AG09319 (cell line): ENCODE results near the gene SULT1A1.
"Not testable (repeated sequence)": the region's sequence is repeated elsewhere in the genome, so short reads cannot be mapped to it uniquely, and the experiment has no call there.

Experiments used
- DNase-seq: peaks from one replicate; pipeline ENCODE4 v3.0.0-alpha.2; 2010; ENCODE audit warnings: low read depth; ENCODE audit errors: extremely low read depth
- CTCF ChIP-seq: IDR thresholded peaks from 2 replicates; pipeline ENCODE4 v1.5.1; 2011; ENCODE audit warnings: low read depth, mild to moderate bottlenecking, inconsistent platforms, low read length, moderate library complexity

Gene SULT1A1

GRCh38 chr16:28597692-28598261, 12.1 kb downstream of the SULT1A1 start:
- no peak for DNase-seq
- no peak for TF ChIP-seq CTCF

- TF ChIP-seq CTCF = no peak
- DNase-seq = no peak
Measured at GRCh38 chr16:28596840-28597691, 12.8 kb downstream of the SULT1A1 start, which contains the start of gene SULT1A2. SULT1A2 (minus strand) TSS chr16:28597050; CDS start chr16:28595930, 1,120 bp downstream.

- no peak for TF ChIP-seq CTCF
- no peak for DNase-seq
Measured at GRCh38 chr16:28596115-28596630, 13.7 kb downstream of the SULT1A1 start.

DNA sequence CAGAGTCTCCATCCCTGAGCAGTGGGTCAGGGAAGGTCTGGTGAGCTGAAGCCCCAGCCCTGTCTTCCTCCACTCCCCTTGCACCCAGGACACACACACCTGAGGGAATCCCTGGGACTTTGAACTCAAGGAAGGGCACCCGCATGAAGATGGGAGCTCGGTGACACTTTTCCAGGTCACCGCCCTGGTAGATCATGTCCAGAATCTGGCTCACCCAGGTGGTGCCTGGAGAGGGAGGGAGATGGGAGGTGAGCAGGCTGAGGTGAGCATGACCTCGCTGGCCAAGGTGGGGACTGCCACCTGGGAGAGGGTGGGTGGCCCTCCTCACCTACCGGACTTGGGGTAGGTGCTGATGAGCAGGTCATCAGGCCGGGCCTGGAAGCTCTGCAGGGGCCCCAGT, 14.4 kb downstream of the SULT1A1 start:
- DNase-seq = not testable (repeated sequence)

- TF ChIP-seq CTCF = no peak
- no peak for DNase-seq
Measured at GRCh38 chr16:28592979-28593553, 16.8 kb downstream of the SULT1A1 start.

- no peak for TF ChIP-seq CTCF
- DNase-seq = no peak
Measured at GRCh38 chr16:28592511-28592910, 17.3 kb downstream of the SULT1A1 start.

GRCh38 chr16:28591355-28591754, 18.5 kb downstream of the SULT1A1 start:
- DNase-seq = no peak
- no peak for TF ChIP-seq CTCF
